Chondrocyte (in vitro differentiated cells): ENCODE measurements around the gene DLK1. TPM values are rescaled to one million over a fixed set of nuclear protein-coding genes. Genes with fewer than 3 reads are reported as not detected.
A peak's percentile ranks its signal among the peaks of the same experiment; 100 is the strongest.

Experiments
- DNase-seq: peaks from one replicate; pipeline ENCODE4 v3.0.0; 2021; ENCODE audit warnings: mixed read lengths, low spot score
- H3K27ac Mint-ChIP-seq: one replicate; pipeline ENCODE4 v1.8.0; 2021; ENCODE audit warnings: mild to moderate bottlenecking, moderate library complexity, mixed read lengths; ENCODE audit not compliant: unreplicated experiment
- H3K27me3 Mint-ChIP-seq: 2 replicates; pipeline ENCODE4 v1.8.0; 2021; ENCODE audit warnings: low read depth, mixed read lengths
- H3K36me3 Mint-ChIP-seq: 2 replicates; pipeline ENCODE4 v1.8.0; 2021; ENCODE audit warnings: low read depth, mixed read lengths
- H3K4me1 Mint-ChIP-seq: 2 replicates; pipeline ENCODE4 v1.8.0; 2021; ENCODE audit warnings: low read depth, mild to moderate bottlenecking, mixed read lengths
- H3K4me3 Mint-ChIP-seq: one replicate; pipeline ENCODE4 v1.8.0; 2021; ENCODE audit warnings: mild to moderate bottlenecking, moderate library complexity, mixed read lengths; ENCODE audit not compliant: unreplicated experiment
- H3K9me3 Mint-ChIP-seq: 2 replicates; pipeline ENCODE4 v1.8.0; 2021; ENCODE audit warnings: low read depth, mixed read lengths
- CTCF ChIP-seq: fragments of 200-600 bp; sonication (generic); IDR thresholded peaks from 2 replicates; pipeline ENCODE4 v1.5.0; 2021; ENCODE audit warnings: antibody characterized with exemption, mild to moderate bottlenecking, moderate library complexity
- total RNA-seq: library from RNA; stranded (reverse); gene quantifications from 3 replicates; pipeline ENCODE4 v1.2.1, GENCODE V29; 2021

The DLK1 gene
- total RNA-seq, 1 donor from 2014 or later, result 0.45 TPM

GRCh38 chr14:100762089-100762515 is 35.4 kb downstream of the DLK1 start:
- Mint-ChIP-seq H3K4me3 (no peak overlapping the region), H3K27ac (peak overlapping the region; percentile 72), H3K4me1 (peaks cover 16% of the 10 kb centered on the region), H3K9me3 (peaks cover 4% of the 10 kb centered on the region), H3K27me3 (peaks cover 8% of the 10 kb centered on the region), H3K36me3 (no peaks in the 10 kb centered on the region)
- no peak for DNase-seq
- no peak for TF ChIP-seq CTCF

GRCh38 chr14:100762901-100763300 is 36.2 kb downstream of the DLK1 start:
- TF ChIP-seq CTCF, result no peak
- H3K27ac Mint-ChIP-seq, result peak overlapping the region; percentile 72
- peak; percentile 43 for DNase-seq
- no peaks in the 10 kb centered on the region for H3K36me3 Mint-ChIP-seq
- peaks cover 16% of the 10 kb centered on the region for H3K4me1 Mint-ChIP-seq
- H3K9me3 Mint-ChIP-seq, result peaks cover 4% of the 10 kb centered on the region
- H3K27me3 Mint-ChIP-seq, result peaks cover 16% of the 10 kb centered on the region
- H3K4me3 Mint-ChIP-seq, result no peak overlapping the region

- TF ChIP-seq CTCF, result no peak
- no peak overlapping the region for H3K4me3 Mint-ChIP-seq
- peak; percentile 38 for DNase-seq
- H3K27ac Mint-ChIP-seq, result no peak overlapping the region
- H3K27me3 Mint-ChIP-seq, result peaks cover 23% of the 10 kb centered on the region
- H3K4me1 Mint-ChIP-seq, result peaks cover 16% of the 10 kb centered on the region
- H3K36me3 Mint-ChIP-seq, result no peaks in the 10 kb centered on the region
- H3K9me3 Mint-ChIP-seq, result peaks cover 4% of the 10 kb centered on the region
These were observed 37.9 kb downstream of the DLK1 start for GRCh38 chr14:100764471-100765115.

GRCh38 chr14:100765296-100765695 is 38.6 kb downstream of the DLK1 start:
- no peak overlapping the region for H3K4me3 Mint-ChIP-seq
- TF ChIP-seq CTCF, result no peak
- peaks cover 4% of the 10 kb centered on the region for H3K9me3 Mint-ChIP-seq
- H3K27me3 Mint-ChIP-seq, result peaks cover 27% of the 10 kb centered on the region
- peaks cover 16% of the 10 kb centered on the region for H3K4me1 Mint-ChIP-seq
- no peak for DNase-seq
- no peak overlapping the region for H3K27ac Mint-ChIP-seq
- no peaks in the 10 kb centered on the region for H3K36me3 Mint-ChIP-seq

- Mint-ChIP-seq H3K36me3 (no peaks in the 10 kb centered on the region), H3K4me3 (no peak overlapping the region), H3K27me3 (peaks cover 29% of the 10 kb centered on the region)
These were observed 39.3 kb downstream of the DLK1 start for GRCh38 chr14:100765991-100766390.

More at GRCh38 chr14:100765991-100766390, 39.3 kb downstream of the DLK1 start:
- Mint-ChIP-seq H3K4me1 (peaks cover 16% of the 10 kb centered on the region), H3K9me3 (peaks cover 9% of the 10 kb centered on the region), H3K27ac (no peak overlapping the region)
- no peak for TF ChIP-seq CTCF
- DNase-seq, result peak; percentile 42
